Left lung (tissue), 10 donors: ENCODE data around the gene GABRA1. TPM values are rescaled to one million over a fixed set of nuclear protein-coding genes. Genes with fewer than 3 reads are reported as not detected.

Source experiments
- ATAC-seq: fragments of 200-7000 bp; cut with Tn5 transposase; one replicate; pipeline ENCODE4 v1.9.1; 2020; ENCODE audit warnings: moderate library complexity
- DNase-seq, 4 donors: peaks; one replicate each; pipeline ENCODE4 v3.0.0-alpha.2; 2013 to 2020
- H3K27ac ChIP-seq, 2 donors: fragments of 200-600 bp; sonication (generic) in 1 of 2; one replicate each; pipeline versions ENCODE4 v1.5.0 to v1.8.0; 2020 to 2021
- H3K27me3 ChIP-seq, 2 donors: fragments of 200-600 bp; sonication (generic) in 1 of 2; one replicate each; pipeline versions ENCODE4 v1.5.0 to v1.8.0; 2020 to 2021
- H3K36me3 ChIP-seq, 2 donors: fragments of 200-600 bp; sonication (generic) in 1 of 2; one replicate each; pipeline versions ENCODE4 v1.5.0 to v1.8.0; 2020 to 2021
- H3K4me1 ChIP-seq, 2 donors: fragments of 200-600 bp; one replicate each; pipeline ENCODE4 v1.8.0; 2021
- H3K4me3 ChIP-seq, 2 donors: fragments of 200-600 bp; sonication (generic) in 1 of 2; one replicate each; pipeline versions ENCODE4 v1.5.0 to v1.8.0; 2020 to 2021; ENCODE audit warnings: mild to moderate bottlenecking in 1 of 2
- H3K9me3 ChIP-seq, 2 donors: fragments of 200-600 bp; sonication (generic) in 1 of 2; one replicate each; pipeline versions ENCODE4 v1.5.0 to v1.8.0; 2020 to 2021
- CTCF ChIP-seq, 2 donors: fragments of 200-600 bp; sonication (generic) in 1 of 2; IDR thresholded peaks; one replicate each; pipeline versions ENCODE4 v1.5.0 to v1.8.0; 2021; ENCODE audit warnings: antibody characterized with exemption in 2 of 2
- intact Hi-C, 2 donors: fragments of 100-400 bp; cut with DNase I; formaldehyde crosslinking; loops; one replicate each; pipeline versions ENCODE4 v1.11.2 to v1.14.2; 2022
- polyA plus RNA-seq, 6 donors: library from polyadenylated mRNA; unstranded; fragments of 120-200 nt; gene quantifications; one replicate each; pipeline ENCODE4 v1.2.1, GENCODE V29; 2013; ENCODE audit not compliant: insufficient read length in 6 of 6
- total RNA-seq, 2 donors: library from RNA; stranded (reverse); fragmentation: NEBNext Ultra II Directional; extraction: Animal tissue kit (Norgen Biotek cat#: 25700); gene quantifications; one replicate each; pipeline ENCODE4 v1.2.1, GENCODE V29; 2021
- donor health status: DM: no; HTN: yes; CAD: no.
- donor health status: DM: no; HTN: no; CAD: no.

Gene GABRA1
- total and polyA plus RNA-seq, 8 donors: 0.35 to 1.4 (median 0.71) TPM; not detected in 2

GRCh38 chr5:161900981-161901380, 53.1 kb downstream of the GABRA1 start:
- Histone ChIP-seq H3K27ac (no peak overlapping the region), H3K27me3 (no peaks in the 10 kb centered on the region), H3K36me3 (no peaks in the 10 kb centered on the region), H3K9me3 (no peaks in the 10 kb centered on the region), H3K4me1 (no peaks in the 10 kb centered on the region), H3K4me3 (no peak overlapping the region)
- no peak for ATAC-seq
- no peak for DNase-seq
- TF ChIP-seq CTCF (IDR thresholded peaks at IDR 0.05): no peak
- intact Hi-C loops: no loop called here

DNA sequence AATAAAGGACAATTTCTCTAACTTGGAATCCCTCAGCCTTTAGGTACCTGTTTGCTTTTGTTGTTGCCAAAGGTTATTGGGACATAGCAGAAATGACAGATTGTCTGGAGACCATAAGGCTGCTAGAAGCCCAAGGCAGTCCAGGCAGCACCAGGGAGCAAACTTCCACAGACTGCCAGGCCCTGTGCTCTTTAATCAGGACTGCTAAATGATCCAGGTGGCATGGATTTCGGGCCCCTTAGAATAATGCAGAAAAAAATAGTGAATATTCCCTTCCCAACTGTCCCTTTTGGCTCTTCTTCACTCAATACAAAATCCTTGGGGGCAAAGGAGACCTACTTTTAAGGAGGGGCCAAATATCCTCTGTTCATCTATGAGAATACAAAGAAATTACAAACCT, 73.9 kb downstream of the GABRA1 start:
- intact Hi-C loops: no loop called here
- H3K36me3 ChIP-seq: no peaks in the 10 kb centered on the region
- no peak overlapping the region for H3K27ac ChIP-seq
- H3K27me3 ChIP-seq: no peaks in the 10 kb centered on the region
- no peak for TF ChIP-seq CTCF (IDR thresholded peaks at IDR 0.05)
- no peak for DNase-seq
- no peak overlapping the region for H3K4me3 ChIP-seq
- H3K4me1 ChIP-seq: no peaks in the 10 kb centered on the region
- no peaks in the 10 kb centered on the region for H3K9me3 ChIP-seq
- no peak for ATAC-seq

DNA sequence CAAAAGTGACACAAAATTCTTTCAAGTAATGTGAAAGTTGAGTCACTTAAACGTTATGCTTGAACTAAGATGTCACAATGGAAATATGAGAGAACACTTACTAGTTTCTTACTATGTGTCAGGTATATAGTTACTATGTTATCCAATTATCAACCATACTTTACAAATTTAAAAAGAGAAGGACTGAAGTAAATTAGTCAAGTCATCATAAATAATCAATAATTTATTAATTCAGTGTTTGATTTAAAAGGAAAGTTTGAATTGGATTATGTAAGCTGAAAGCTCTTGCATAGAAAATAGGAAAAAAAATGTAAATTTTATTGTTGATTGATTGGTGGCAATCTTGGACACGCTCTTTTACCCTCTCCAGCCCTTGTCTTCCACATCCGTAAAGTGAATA, 76.3 kb downstream of the GABRA1 start:
- no peak overlapping the region for H3K4me3 ChIP-seq
- no peak for TF ChIP-seq CTCF (IDR thresholded peaks at IDR 0.05)
- intact Hi-C loops: no loop called here
- no peaks in the 10 kb centered on the region for H3K9me3 ChIP-seq
- DNase-seq: no peak
- H3K27ac ChIP-seq: no peak overlapping the region
- no peaks in the 10 kb centered on the region for H3K27me3 ChIP-seq
- H3K36me3 ChIP-seq: no peaks in the 10 kb centered on the region
- H3K4me1 ChIP-seq: no peaks in the 10 kb centered on the region
- ATAC-seq: no peak

GRCh38 chr5:161925960-161926359, 78.0 kb downstream of the GABRA1 start:
- Histone ChIP-seq H3K9me3 (no peaks in the 10 kb centered on the region), H3K36me3 (no peaks in the 10 kb centered on the region), H3K27ac (no peak overlapping the region), H3K4me3 (no peak overlapping the region), H3K4me1 (no peaks in the 10 kb centered on the region), H3K27me3 (no peaks in the 10 kb centered on the region)
- no peak for DNase-seq
- intact Hi-C loops: no loop called here
- ATAC-seq: no peak
- TF ChIP-seq CTCF (IDR thresholded peaks at IDR 0.05): no peak

DNA sequence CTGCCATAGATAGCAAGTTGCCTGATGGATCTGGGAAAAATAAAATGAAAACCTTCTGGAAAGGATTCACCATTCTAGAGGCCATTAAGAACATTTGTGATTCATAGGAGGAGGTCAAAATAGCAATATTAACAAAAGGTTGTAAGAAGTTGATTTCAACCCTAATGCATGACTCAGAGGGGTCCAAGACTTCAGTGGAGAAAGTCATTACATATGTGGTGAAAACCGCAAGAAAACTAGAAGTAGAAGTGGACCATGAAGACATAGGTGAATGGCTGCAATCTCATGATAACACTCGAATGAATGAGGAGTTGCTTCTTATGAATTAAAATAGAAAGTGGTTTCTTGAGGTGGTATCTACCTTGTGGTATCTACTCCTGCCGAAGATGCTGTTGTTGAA, 86.6 kb downstream of the GABRA1 start:
- intact Hi-C loops: no loop called here
- Histone ChIP-seq H3K4me1 (no peaks in the 10 kb centered on the region), H3K27me3 (no peaks in the 10 kb centered on the region), H3K9me3 (no peaks in the 10 kb centered on the region), H3K27ac (no peak overlapping the region), H3K36me3 (no peaks in the 10 kb centered on the region), H3K4me3 (no peak overlapping the region)
- TF ChIP-seq CTCF (IDR thresholded peaks at IDR 0.05): no peak
- ATAC-seq (no peak), DNase-seq (no peak)
